Tibial artery (tissue), 4 donors: ENCODE results near the gene TRAK2.
"Not testable (repeated sequence)": the region's sequence is repeated elsewhere in the genome, so short reads cannot be mapped to it uniquely, and the experiment has no call there.

Source experiments
- DNase-seq, 2 donors: peaks; one replicate each; pipeline ENCODE4 v3.0.0-alpha.2; 2019
- H3K27ac ChIP-seq, 2 donors: fragments of 200-600 bp; sonication (generic) in 1 of 2; 1 replicate in 1 of 2; 2 replicates in 1 of 2; pipeline ENCODE4 v1.5.1; 2018 to 2019; ENCODE audit warnings: mild to moderate bottlenecking in 1 of 2
- H3K27me3 ChIP-seq, 2 donors: fragments of 200-600 bp; sonication (generic) in 1 of 2; one replicate each; pipeline versions ENCODE4 v1.5.1 to v1.6.0; 2016 to 2019
- H3K36me3 ChIP-seq, 3 donors: fragments of 200-600 bp; sonication (generic) in 2 of 3; one replicate each; pipeline ENCODE4 v1.5.1; 2016 to 2019; ENCODE audit warnings: mild to moderate bottlenecking in 2 of 3
- H3K4me1 ChIP-seq, 4 donors: fragments of 200-600 bp; sonication (generic) in 2 of 4; 1 replicate in 3 of 4; 2 replicates in 1 of 4; pipeline ENCODE4 v1.5.1; 2016 to 2019
- H3K4me3 ChIP-seq, 2 donors: fragments of 200-600 bp; sonication (generic) in 1 of 2; 1 replicate in 1 of 2; 2 replicates in 1 of 2; pipeline ENCODE4 v1.5.1; 2018 to 2019; ENCODE audit warnings: mild to moderate bottlenecking in 2 of 2
- H3K9me3 ChIP-seq, 3 donors: fragments of 200-600 bp; sonication (generic) in 1 of 3; one replicate each; pipeline ENCODE4 v1.5.1; 2016 to 2019
- intact Hi-C: fragments of 100-400 bp; cut with DNase I; formaldehyde crosslinking; loops from one replicate; pipeline ENCODE4 v1.15.0; 2023; ENCODE audit warnings: low total_unique reads
- TF ChIP-seq, protein P1 (sequence below), 2 experiments: fragments of 200-600 bp in 1 of 2; fragments of 450-650 bp in 1 of 2; IDR thresholded peaks; one replicate each; pipeline ENCODE4 v1.5.1; 2017 to 2019; ENCODE audit warnings: antibody characterized with exemption in 2 of 2, mild to moderate bottlenecking in 1 of 2, moderate library complexity in 1 of 2

TRAK2 gene

GRCh38 chr2:201448061-201448460 lies 3.2 kb downstream of the TRAK2 start:
- no peak for DNase-seq
- Histone ChIP-seq H3K27me3 (no peaks in the 10 kb centered on the region), H3K27ac (no peak overlapping the region), H3K9me3 (no peaks in the 10 kb centered on the region), H3K4me3 (no peak overlapping the region), H3K4me1 (peaks cover 0 to 47% (median 12%) of the 10 kb centered on the region in 4 donors), H3K36me3 (no peaks in the 10 kb centered on the region)
- intact Hi-C loops, result no loop called here
- TF ChIP-seq, protein P1, sequence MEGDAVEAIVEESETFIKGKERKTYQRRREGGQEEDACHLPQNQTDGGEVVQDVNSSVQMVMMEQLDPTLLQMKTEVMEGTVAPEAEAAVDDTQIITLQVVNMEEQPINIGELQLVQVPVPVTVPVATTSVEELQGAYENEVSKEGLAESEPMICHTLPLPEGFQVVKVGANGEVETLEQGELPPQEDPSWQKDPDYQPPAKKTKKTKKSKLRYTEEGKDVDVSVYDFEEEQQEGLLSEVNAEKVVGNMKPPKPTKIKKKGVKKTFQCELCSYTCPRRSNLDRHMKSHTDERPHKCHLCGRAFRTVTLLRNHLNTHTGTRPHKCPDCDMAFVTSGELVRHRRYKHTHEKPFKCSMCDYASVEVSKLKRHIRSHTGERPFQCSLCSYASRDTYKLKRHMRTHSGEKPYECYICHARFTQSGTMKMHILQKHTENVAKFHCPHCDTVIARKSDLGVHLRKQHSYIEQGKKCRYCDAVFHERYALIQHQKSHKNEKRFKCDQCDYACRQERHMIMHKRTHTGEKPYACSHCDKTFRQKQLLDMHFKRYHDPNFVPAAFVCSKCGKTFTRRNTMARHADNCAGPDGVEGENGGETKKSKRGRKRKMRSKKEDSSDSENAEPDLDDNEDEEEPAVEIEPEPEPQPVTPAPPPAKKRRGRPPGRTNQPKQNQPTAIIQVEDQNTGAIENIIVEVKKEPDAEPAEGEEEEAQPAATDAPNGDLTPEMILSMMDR (IDR thresholded peaks at IDR 0.05), result no peak

- H3K9me3 ChIP-seq, result no peaks in the 10 kb centered on the region
- intact Hi-C loops, result no loop called here
- no peaks in the 10 kb centered on the region for H3K27me3 ChIP-seq
- TF ChIP-seq, protein P1 (IDR thresholded peaks at IDR 0.05), result no peak
- H3K36me3 ChIP-seq, result no peaks in the 10 kb centered on the region
- peaks cover 0 to 44% (median 10%) of the 10 kb centered on the region in 4 donors for H3K4me1 ChIP-seq
- H3K27ac ChIP-seq, result no peak overlapping the region
- no peak for DNase-seq
- no peak overlapping the region for H3K4me3 ChIP-seq
Measured at GRCh38 chr2:201447086-201447485, 4.2 kb downstream of the TRAK2 start.

DNA sequence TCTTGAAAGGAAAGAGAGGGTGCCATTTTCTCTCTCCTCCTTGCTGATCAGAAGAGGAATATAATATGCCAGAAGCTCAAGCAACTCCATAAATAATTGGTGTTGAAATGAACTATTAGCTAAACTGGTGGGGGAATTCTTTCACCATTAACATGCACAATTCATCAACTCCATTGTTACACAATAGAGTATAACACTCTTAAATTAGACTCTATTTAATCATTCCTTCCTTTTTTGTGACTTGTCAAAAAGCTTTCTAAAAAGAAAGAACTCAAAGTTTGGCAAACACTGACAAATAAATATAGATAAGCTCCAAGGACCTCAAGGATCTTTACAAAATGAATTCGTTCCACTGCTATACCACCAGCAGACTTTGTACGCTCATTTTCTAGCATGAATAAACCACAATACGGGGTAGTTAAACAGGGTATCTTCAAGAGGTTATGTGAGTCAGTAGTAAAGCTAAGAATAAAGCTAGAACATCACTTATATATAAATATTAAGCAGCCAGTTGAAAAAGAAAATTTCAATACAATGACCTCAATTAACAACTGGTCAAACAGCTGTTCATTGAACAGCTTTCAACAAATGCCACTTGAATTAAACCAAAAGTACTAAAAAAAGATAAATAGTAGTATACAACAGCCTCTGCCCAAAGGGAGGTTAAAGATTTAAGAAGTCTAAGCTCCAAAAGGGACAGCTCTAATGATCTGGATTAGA lies 6.4 kb downstream of the TRAK2 start:
- no peaks in the 10 kb centered on the region for H3K9me3 ChIP-seq
- no peak for DNase-seq
- no peaks in the 10 kb centered on the region for H3K36me3 ChIP-seq
- TF ChIP-seq, protein P1 (IDR thresholded peaks at IDR 0.05), result no peak
- no peaks in the 10 kb centered on the region for H3K27me3 ChIP-seq
- intact Hi-C loops, result no loop called here
- no peak overlapping the region for H3K27ac ChIP-seq
- H3K4me3 ChIP-seq, result no peak overlapping the region
- peaks cover 0 to 52% (median 11%) of the 10 kb centered on the region in 4 donors for H3K4me1 ChIP-seq

- H3K27me3 ChIP-seq, result no peaks in the 10 kb centered on the region
- TF ChIP-seq, protein P1 (IDR thresholded peaks at IDR 0.05), result no peak
- no peak overlapping the region for H3K27ac ChIP-seq
- H3K9me3 ChIP-seq, result no peaks in the 10 kb centered on the region
- H3K4me3 ChIP-seq, result no peak overlapping the region
- no peak for DNase-seq
- no peaks in the 10 kb centered on the region for H3K36me3 ChIP-seq
- peaks cover 0 to 18% (median 7%) of the 10 kb centered on the region in 4 donors for H3K4me1 ChIP-seq
- intact Hi-C loops, result no loop called here
Measured at GRCh38 chr2:201441409-201441808, 9.8 kb downstream of the TRAK2 start.

DNA sequence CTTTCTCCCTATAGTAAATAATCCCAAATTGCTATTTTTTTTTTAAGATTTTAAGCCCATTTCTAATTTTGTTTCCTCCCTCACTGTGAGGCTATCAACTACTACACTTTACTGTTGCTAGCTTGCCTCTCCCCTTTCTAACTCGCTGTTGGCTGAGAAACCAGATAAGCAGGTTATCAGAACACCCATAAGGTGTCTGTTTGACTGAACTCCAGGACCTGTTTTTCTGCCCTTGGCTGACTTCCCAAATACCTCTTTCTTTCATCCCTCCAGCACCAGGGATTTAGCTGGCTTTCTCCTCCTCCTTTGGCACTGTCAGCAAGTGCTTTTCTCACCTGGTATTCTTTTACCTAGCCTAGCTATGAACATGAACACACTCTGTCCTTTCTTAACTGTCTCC lies 11.1 kb downstream of the TRAK2 start:
- no peak for DNase-seq

DNA sequence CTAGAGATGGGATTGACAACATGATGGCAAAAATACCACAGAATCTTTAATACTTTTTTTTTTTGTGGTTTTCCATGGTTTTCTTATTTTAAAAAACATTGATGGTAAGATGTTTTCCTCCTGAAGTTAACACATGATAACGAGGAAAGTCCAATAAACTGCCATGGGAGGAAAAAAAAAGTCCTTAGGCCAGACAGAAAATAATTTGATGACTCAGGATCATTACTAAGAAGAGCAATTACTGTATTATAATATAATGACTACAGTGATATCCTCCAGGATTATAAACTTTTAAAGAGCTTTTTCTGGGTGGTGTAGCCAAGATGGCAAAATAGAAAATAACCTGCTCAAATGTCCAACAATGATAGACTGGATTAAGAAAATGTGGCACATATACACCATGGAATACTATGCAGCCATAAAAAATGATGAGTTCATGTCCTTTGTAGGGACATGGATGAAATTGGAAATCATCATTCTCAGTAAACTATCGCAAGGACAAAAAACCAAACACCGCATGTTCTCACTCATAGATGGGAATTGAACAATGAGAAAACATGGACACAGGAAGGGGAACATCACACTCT lies 11.8 kb downstream of the TRAK2 start:
- intact Hi-C loops, DNase-seq, H3K9me3 ChIP-seq, H3K27me3 ChIP-seq, H3K4me3 ChIP-seq, H3K36me3 ChIP-seq, H3K27ac ChIP-seq: not testable (repeated sequence)
- peaks cover 0 to 16% (median 6%) of the 10 kb centered on the region in 4 donors for H3K4me1 ChIP-seq

More for the DNA sequence above, 11.1 kb downstream of the TRAK2 start:
- TF ChIP-seq, protein P1 (IDR thresholded peaks at IDR 0.05), result no peak
- Histone ChIP-seq H3K36me3 (no peaks in the 10 kb centered on the region), H3K27me3 (no peaks in the 10 kb centered on the region), H3K4me3 (no peak overlapping the region), H3K4me1 (peaks cover 0 to 16% (median 6%) of the 10 kb centered on the region in 4 donors), H3K27ac (no peak overlapping the region), H3K9me3 (no peaks in the 10 kb centered on the region)
- intact Hi-C loops, result no loop called here
